CD4-positive, alpha-beta T cell treated with Interferon gamma for 1 hour (primary cell): ENCODE measurements around the gene PHF21B.
"Not testable (repeated sequence)": the region's sequence is repeated elsewhere in the genome, so short reads cannot be mapped to it uniquely, and the experiment has no call there.

ENCODE experiments used
- DNase-seq: peaks from one replicate; pipeline ENCODE4 v3.0.0-alpha.2; 2020

Gene PHF21B

GRCh38 chr22:44985906-44986527, 23.8 kb downstream of the PHF21B start:
- no peak for DNase-seq

DNA sequence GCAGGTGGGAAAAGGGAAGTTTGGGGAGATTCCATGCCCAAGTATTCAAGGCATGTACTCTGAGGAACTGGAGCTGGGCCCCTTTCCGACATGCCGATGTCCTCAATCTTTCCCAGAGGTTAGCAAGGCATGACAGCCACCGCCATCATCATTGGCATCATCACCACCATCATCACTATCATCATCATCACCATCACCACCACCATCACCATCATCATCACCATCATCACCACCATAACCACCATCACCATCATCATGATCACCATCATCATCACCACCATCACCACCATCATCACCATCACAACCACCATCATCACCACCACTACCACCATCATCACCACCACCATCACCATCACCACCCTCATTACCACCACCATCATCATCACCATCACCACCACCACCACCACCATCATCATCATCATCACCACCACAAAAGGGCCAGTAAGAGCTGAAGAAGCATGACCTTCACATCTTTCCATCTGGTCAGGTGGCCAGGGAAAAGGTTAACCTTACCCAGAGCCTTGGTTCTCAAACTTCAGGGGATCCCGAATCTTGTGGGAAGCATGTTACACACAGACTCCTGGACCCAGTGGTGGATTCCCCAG, 25.8 kb downstream of the PHF21B start:
- DNase-seq: no peak

DNA sequence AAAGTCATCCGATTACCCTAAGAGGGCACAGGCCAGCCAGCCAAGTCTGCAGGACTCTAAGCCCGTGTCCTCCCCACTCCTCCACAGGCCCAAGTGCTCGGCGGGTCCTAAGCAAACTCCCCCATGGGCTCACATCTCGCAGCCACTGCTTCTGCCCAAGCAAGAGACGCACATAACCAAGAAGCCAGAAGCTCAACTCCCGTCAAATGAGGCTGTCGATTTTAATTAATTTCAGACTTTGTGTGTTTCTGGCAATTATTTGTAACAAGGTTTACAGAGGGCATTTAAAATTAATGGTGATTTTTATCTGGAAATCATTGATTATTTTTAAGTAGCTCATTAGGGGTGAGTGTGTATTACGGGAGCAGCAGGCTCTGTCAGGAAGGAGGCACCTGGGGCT, 27.4 kb downstream of the PHF21B start:
- no peak for DNase-seq

DNA sequence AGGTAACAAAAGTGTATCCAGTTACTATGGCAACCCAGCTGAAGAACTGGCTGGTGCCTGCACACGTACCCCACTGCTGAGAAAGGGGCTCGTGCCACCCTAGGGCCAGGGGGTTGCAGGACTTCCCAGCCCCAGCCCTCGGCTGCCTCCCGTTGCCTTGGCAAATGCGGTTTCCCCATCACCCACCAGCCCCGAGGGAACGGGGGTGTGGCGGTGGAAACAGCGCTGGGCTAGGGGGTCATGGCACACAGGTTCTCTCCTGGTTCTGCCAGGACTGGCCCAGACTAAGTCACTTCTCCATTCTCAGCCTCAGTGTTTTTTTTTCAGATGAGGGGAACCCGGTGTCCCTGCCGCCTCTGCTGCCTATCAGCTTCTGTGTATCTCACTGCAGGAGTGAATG, 27.9 kb downstream of the PHF21B start:
- DNase-seq: no peak

- DNase-seq: no peak
Observed at GRCh38 chr22:44979154-44979553, 30.7 kb downstream of the PHF21B start.

DNA sequence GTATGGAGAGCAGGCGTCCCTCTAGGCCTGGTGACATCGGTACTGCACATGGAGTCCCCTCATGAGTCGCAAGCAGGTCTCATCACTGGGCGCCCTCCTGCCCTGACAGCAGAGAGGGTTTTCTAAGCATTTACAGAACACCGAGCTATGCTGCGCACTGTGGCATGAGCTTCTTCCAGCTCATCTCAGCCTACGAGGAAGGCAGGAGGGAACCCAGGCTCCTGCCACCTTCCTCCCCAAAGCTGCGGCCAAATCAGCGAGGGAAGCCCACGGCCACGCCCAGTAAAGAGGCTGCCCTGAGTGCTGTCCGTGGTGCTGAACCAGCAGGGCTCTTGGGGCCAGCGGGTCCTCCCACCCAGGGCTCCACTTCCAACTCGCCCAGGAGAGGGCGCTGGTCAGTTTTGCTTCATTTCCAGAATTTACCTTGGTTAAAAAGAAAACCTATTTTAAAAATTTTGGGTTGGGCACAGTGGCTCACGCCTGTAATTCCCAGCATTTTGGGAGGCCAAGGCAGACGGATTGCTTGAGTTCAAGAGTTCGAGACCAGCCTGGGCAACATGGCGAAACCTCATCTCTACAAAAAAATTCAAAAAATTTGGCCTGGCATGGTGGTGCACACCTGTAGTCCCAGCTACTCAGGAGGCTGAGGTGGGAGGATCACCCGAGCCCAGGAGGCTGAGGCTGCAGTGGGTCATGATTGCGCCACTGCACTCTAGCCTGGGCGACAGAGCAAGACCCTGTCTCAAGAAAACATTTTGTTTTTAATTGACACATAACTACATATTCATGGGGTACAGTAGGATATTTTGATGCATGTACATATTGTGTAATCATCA, 34.2 kb downstream of the PHF21B start:
- peak; percentile 36 for DNase-seq

- no peak for DNase-seq
Observed at GRCh38 chr22:44974454-44974853, 35.4 kb downstream of the PHF21B start.

DNA sequence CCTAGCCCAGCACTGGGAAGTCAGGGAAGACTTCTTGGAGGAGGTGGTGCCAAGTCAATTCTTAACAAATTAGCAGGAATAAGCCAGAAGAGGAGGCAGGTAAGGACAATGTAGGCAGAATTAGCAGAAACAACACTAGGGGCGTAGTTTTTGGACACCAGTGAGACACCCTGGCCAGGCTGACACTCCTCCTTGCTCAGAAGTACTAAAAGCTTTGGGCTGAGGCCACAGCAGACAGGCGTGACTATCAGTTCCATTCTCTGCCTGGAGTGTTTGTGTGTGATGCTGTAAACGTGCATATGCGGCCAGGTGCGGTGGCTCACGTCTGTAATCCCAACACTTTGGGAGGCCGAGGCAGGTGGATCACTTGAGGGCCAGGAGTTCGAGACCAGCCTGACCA, 36.0 kb downstream of the PHF21B start:
- DNase-seq: no peak

DNA sequence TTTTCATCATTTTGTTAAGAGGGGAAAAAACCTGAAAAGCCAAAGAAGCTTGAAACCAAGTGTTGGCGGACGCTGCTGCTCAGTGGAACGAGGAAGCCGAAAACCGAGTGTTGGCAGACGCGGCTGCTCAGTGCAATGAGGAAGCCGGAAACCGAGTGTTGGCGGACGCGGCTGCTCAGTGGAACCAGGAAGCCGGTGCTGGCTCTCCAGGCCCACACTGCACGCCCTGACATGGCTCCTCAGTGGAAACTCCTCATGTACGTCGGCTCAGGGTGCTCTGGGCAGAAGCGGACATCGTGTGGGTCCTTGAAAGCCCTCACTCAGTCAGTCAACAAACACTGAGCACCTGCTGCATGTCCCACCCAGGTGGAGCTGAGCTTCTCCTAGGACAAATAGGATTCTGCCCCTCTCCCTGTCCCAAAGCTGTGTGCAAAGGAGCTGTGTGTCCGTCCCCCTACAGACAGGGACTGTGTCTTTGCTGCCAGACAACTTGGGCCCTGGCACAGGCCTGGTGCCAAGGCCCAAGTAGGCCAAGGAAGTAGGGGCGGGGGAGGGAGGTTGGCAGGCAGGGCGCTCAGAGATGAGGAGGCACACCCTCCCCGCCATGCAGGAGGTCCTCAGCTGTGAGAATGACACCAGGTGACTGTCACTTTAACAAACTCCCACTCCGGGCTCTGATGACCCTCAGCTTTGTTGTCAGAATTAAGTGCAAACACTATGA, 37.3 kb downstream of the PHF21B start:
- no peak for DNase-seq

DNA sequence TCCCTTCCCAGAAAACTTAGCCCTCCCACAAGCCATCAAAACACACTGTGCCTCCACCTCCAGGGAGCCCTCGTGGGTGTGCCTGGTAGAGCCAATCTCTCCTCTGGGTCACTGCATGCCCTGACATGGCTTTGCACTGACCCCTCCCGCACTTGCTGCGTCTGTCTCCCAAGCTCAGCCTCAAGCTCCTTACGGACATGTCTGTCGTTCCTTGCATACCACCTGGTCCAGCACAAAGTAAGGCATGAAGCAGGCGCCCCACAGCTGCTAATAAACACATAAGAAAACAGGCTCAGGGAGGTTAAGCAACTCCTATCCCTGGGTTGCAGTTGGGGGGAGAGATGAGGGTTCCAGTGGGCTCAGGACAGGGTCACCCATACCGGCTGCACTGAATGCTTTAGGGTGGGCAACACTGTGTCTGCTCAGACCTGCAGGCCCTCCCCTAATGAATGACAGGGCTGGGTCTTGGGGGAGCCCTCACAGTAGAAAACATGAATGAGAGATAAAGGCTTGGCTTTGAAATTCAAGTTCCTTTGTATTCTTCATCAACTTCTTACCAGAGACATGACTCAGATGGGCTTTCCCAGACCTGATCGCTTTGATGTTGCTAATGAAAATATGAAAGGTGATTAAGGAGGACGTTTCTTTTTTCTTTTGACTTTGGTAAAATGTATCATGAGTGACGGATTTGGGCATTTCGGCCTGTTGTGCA, 38.0 kb downstream of the PHF21B start:
- DNase-seq: no peak

GRCh38 chr22:44970291-44970690, 39.5 kb downstream of the PHF21B start:
- DNase-seq: no peak

DNA sequence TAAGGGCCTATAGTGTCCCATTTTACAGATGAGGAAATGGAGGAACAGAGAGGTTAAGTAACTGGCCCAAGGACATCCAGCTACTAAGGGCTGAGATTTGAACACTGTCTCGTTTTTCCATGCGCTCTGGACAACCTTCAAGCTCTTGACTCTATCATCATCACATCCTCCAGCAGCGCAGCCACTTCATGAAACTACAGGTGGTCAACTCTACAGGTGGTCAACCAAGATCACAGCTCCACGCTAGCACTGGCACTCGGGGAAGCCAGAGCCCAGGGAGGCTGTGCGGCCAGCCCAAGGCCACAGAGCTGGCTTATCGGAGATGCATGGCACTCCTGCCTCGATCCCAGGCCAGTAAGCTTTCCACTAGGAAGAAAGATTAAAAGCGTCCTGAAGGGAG, 40.0 kb downstream of the PHF21B start:
- DNase-seq: no peak

- DNase-seq: no peak
Observed at GRCh38 chr22:44968736-44969135, 41.1 kb downstream of the PHF21B start.

- DNase-seq: no peak
Observed at GRCh38 chr22:44965171-44965570, 44.6 kb downstream of the PHF21B start.

DNA sequence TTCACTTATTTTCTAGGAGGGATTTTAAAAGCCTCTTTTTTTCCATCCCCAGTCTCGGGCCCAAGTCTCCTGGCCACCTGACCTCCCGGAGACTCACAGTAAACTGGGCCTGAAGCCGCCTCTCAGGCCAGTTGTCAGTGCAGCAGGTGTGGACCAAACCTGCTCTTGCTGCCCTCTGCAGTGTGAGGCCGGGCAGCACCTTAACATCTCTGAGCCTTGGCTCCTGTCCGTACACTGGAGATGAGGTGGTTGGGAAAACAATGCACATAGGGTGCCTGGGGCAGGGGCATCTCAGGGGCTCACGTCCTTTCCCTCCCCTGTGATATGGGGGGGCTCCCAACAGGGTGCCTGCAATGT, 45.1 kb downstream of the PHF21B start:
- no peak for DNase-seq

DNA sequence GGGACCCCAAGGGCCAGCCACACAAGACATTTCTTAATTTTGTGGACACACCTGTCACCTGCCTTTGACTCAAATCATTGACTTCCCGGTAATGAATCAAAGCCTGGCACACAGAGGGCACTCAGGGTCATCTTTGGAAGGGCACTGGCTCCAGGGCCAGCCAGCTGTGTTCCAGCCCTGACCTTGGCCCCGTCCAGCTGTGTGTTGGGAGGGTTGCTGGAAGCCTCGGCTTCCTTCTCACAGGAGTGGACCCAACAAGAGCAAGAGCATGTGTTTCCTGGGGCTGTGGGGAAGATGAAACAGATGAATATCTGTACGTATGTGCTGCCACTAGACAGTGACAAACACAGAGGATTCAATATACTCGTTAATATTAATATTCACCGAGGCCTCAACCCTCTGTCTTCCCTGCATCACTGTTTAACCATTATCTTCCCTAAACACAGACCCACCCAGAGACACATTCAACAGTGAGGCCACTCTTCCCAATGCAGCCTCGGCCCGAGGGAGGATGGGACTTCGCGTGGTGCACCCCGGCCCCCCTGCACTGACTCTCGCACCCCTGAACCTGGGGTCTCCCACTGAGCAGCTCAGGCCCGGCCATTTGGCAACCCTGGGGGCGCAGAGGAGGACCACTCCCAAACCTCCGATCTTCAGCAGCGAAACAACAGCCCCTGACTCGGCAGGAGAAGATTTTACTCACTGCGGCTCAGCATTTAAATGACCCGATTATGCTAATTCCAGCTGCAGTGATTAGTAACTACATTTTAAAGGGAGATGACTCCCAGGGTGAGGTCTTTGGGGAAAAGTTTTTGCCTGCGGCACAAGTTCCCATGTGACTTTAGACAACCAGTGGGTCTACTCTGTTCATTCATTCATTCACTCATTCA, 45.7 kb downstream of the PHF21B start:
- no peak for DNase-seq

DNA sequence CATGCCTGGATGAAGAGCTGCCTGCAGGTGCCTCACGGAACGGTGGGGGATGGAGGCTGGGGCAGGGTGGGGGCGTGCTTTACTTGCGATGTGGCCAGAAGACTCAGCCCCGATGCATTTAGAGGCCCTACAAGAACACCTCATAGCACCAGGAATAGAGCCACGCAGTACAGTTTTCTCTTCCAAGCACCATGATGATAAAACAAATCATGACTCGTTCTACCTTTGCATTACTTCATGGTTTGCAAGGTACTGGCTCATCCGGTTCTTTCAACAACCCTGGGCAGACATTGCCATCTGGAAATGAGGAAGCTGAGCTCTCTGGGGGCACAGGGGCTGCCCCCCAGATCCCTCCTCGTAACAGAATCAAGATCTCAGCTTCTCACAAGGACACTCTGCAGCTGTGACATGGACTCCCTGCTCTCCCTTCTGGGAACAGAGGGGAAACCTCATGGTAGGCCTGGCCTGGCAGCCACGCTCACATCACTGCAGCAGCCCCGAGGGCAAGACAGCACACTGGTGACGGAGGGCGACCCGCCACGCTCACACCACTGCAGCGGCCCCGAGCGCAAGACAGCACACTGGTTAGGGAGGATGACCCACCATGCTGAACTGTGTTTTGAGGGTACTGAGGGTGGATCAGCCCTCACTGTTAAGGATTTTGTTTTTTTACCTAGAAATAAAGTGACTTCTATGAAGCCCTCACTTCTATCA, 46.9 kb downstream of the PHF21B start:
- no peak for DNase-seq

GRCh38 chr22:44961682-44962081, 48.1 kb downstream of the PHF21B start:
- not testable (repeated sequence) for DNase-seq

DNA sequence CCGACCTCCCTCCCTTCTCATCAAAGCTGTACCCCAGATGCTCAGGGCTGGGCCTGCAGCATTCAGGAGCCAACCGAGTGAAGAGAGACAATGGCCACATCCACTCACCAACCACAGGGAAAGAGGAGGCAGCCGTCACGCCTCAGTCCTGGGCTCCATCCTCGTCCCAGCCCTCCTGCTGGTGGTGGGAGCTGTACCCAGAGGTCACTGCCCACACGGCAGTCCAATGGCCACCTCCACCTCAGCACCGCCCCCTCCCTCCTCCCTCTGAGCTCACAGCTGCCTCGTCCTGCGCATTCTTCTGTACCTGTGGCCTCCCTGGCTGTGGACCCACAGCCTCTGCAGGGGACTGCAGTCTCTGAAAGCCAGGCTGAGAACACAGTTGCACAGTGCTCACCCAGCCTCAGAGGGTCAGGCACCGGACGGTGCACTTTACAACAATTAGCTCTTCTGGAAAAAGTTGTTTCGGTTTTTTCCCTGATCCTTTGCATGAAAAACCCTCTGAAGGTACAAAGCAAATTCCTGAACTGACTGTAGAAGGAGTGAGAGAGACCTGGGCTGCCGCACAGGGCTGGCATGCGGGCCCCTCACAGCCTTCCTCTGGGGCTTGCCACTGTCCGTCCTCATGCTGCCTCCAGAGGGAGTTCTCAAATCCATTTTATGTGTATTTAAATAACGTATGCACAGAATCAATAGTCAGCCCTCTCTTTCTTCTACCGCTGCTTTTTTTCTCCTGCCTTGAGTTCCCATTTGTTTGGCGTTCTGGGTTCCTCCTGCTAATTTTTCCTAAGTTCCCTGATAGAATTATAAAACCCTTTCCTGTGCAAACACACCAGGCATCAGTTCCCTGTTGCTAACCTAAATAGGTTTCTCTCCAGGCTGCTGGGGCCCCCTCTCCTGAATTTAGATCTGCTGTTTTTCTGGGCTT, 52.7 kb downstream of the PHF21B start:
- no peak for DNase-seq

DNA sequence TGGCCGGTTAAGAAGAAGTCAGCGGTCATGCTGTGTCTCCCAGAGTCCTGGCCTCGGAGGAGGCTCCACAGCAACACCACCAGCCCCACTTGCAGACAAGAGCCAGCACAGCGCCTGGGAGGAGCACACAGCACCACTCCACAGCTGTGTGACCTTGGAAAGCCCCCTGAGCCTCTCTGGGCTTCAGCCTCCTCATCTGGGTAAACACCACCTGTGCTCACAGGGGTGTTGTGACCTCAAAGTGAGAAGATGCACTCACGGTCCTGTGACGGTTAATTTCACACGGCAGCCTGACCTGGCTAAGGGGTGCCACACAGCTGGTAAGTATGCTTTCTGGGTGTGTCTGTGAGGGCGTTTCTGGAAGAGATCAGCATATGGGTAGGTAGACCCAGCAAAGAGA, 54.7 kb downstream of the PHF21B start:
- DNase-seq: no peak
